ENCODE measurements around the gene HOMER2. TPM values are rescaled to one million over a fixed set of nuclear protein-coding genes. Genes with fewer than 3 reads are reported as not detected.
A peak's percentile ranks its signal among the peaks of the same experiment; 100 is the strongest.

Gene HOMER2
- total RNA-seq (2012; rRNA removed) (0.54 and 0.56 TPM in 2 replicates), polyA plus RNA-seq (2012; rRNA removed) (0.79 and 0.92 TPM in 2 replicates), Bru-seq, nascent RNA (percentile 33 among the genes with signal in this experiment), BruChase-seq, experiment 1, labeled RNA remaining after a 6-hour chase (percentile 46 among the genes with signal in this experiment), BruChase-seq, experiment 2, labeled RNA remaining after a 2-hour chase (percentile 37 among the genes with signal in this experiment)
- polyA plus RNA-seq (2012; cell fraction: cytosol; rRNA removed) = 0.35 and 1.0 TPM in 2 replicates
- 0.59 and 1.3 TPM in 2 replicates for polyA plus RNA-seq (2012; cell fraction: nucleus; rRNA removed; ENCODE audit: low replicate concordance)
- long read RNA-seq = 0 reads

- Histone ChIP-seq H3K9me1 (ENCODE audit: insufficient read depth, low read length) (no peaks in the 10 kb centered on the region; the same call in 1 of the 2 replicates), H3K14ac (replicated peaks; ENCODE audit: low read depth, low read length) (no peak within 1 kb of the TSS), H2AK9ac (replicated peaks; ENCODE audit: low read depth, low read length, poor library complexity) (no peak within 1 kb of the TSS), H2BK15ac (ENCODE audit: low read depth, low read length) (no peak within 1 kb of the TSS), H3K4me2 (ENCODE audit: low read depth, low read length) (peak within 1 kb of the TSS; percentile 57), H3K4ac (ENCODE audit: low read depth, low read length) (no peak within 1 kb of the TSS), H3K18ac (ENCODE audit: low read depth, low read length) (no peak within 1 kb of the TSS), H3K4me1 (ENCODE audit: control insufficient read depth, insufficient read depth, low read length) (no peaks in the 10 kb centered on the region), H3K9ac (ENCODE audit: low read depth, low read length) (no peak within 1 kb of the TSS), H4K20me1 (ENCODE audit: insufficient read depth, low read length) (no peaks in the 10 kb centered on the region), H2AK5ac (ENCODE audit: low read depth, low read length) (no peak within 1 kb of the TSS), H2AFZ (replicated peaks; ENCODE audit: low read length, poor library complexity) (peak within 1 kb of the TSS; percentile 82), H4K8ac (ENCODE audit: low read depth in 2 of 2, low read length in 2 of 2) (no peak within 1 kb of the TSS), H4K91ac (ENCODE audit: insufficient read depth, low read depth, low read length) (no peak within 1 kb of the TSS), H3K9me3 (ENCODE audit: control insufficient read depth, insufficient read depth, low read length) (no peaks in the 10 kb centered on the region), H3K36me3 (ENCODE audit: control insufficient read depth, insufficient read depth, low read length) (no peaks in the 10 kb centered on the region), H2BK20ac (ENCODE audit: low read depth, low read length) (no peak within 1 kb of the TSS), H3K4me3 (ENCODE audit: insufficient read depth, low read depth, low read length) (peak within 1 kb of the TSS; percentile 19), H3K23ac (ENCODE audit: low read depth, low read length) (no peak within 1 kb of the TSS), H2BK120ac (ENCODE audit: low read depth, low read length) (no peak within 1 kb of the TSS), H2BK5ac (ENCODE audit: low read depth, low read length, poor library complexity, severe bottlenecking) (no peak within 1 kb of the TSS), H3K27me3 (ENCODE audit: control insufficient read depth, insufficient read depth, low read length) (peaks cover 24% of the 10 kb centered on the region), H4K5ac (ENCODE audit: low read depth, low read length) (no peak within 1 kb of the TSS), H3K27ac (ENCODE audit: insufficient read depth, low read length) (no peak within 1 kb of the TSS), H3K79me1 (ENCODE audit: low read depth in 1 of 2, low read length in 2 of 2) (no peaks in the 10 kb centered on the region), H3K56ac (ENCODE audit: extremely low read depth, insufficient read depth, low read length) (no peak within 1 kb of the TSS)
- no peak for DNase-seq
- no TSS peak for BruUV-seq (replicated peaks)
- intact Hi-C loops (cut with micrococcal nuclease) = loop anchor here (10.0 kb wide), 1 partner anchor 98 kb away; no protein-coding TSS in a partner anchor
- ChIA-PET CTCF (no interaction called here), POLR2A (ENCODE audit: unreplicated experiment) (no interaction called here)
- WGBS, 2 experiments (ENCODE audit: extremely low coverage in 2 of 2, insufficient read length in 1 of 2) = 3% methylated on average over 49 of the region's 119 CpGs; no CpG with 5 or more reads in 1 of the 2 experiments
- peak; percentile 82 for ATAC-seq (ENCODE audit: low read depth)
- in situ Hi-C loops (cut with MboI; ENCODE audit: low sequenced_read_pairs) = no loop called here
- TF ChIP-seq FOS (IDR thresholded peaks at IDR 0.05; ENCODE audit: low read depth, low read length) (no peak), USF2 (IDR thresholded peaks at IDR 0.05; ENCODE audit: low read depth, low read length) (no peak), NFE2L2 (IDR thresholded peaks at IDR 0.05; ENCODE audit: low read depth, low read length) (no peak), RCOR1 (IDR thresholded peaks at IDR 0.05; ENCODE audit: insufficient replicate concordance, low read length) (no peak), MXI1 (IDR thresholded peaks at IDR 0.05; ENCODE audit: borderline replicate concordance, low read depth, low read length) (no peak), RAD21 (IDR thresholded peaks at IDR 0.05; ENCODE audit: low read length) (no peak), MAZ (IDR thresholded peaks at IDR 0.05; ENCODE audit: borderline replicate concordance, low read depth, low read length) (no peak), SMC3 (IDR thresholded peaks at IDR 0.05; ENCODE audit: low read depth, low read length) (no peak), MAFK (IDR thresholded peaks at IDR 0.05; ENCODE audit: low read depth, low read length) (no peak), CHD1 (IDR thresholded peaks at IDR 0.05; ENCODE audit: low read depth, low read length) (no peak), POLR2A (IDR thresholded peaks at IDR 0.05; ENCODE audit: low read depth, low read length) (no peak)
- dilution Hi-C loops (cut with HindIII; ENCODE audit: low sequenced_read_pairs, unreplicated experiment) = no loop called here
Observed at GRCh38 chr15:82952158-82953081, at the start of gene HOMER2. TSS of gene HOMER2 (minus strand) at chr15:82952720. CDS start at chr15:82952535, 185 bp downstream.
